Measurements from ENCODE around the gene ZBTB16. TPM values are rescaled to one million over a fixed set of nuclear protein-coding genes. Genes with fewer than 3 reads are reported as not detected.

ZBTB16 gene
- total RNA-seq, 2 experiments from 2014 or later = 19.1 to 20.6 TPM

- Histone ChIP-seq H3K36me3 (ENCODE audit: insufficient read depth, low read length) (no peaks in the 10 kb centered on the region), H3K4me1 (ENCODE audit: insufficient read depth, low read length) (peaks cover 66% of the 10 kb centered on the region), H3K27me3 (ENCODE audit: control insufficient read depth in 1 of 2, insufficient read depth in 2 of 2, low read length in 2 of 2) (no peaks in the 10 kb centered on the region), H3K9me3 (ENCODE audit: control insufficient read depth in 1 of 2, insufficient read depth in 1 of 2, low read length in 2 of 2) (no peaks in the 10 kb centered on the region), H3K27ac (ENCODE audit: low read depth in 1 of 2, low read length in 2 of 2) (peak overlapping the region; percentile 20 to 23), H3K4me3 (ENCODE audit: low read length) (no peak overlapping the region)
- no peaks in the 10 kb centered on the region for H3K27me3 Mint-ChIP-seq
- no peak for TF ChIP-seq CTCF (IDR thresholded peaks at IDR 0.05)
- no peaks in the 10 kb centered on the region for H3K36me3 Mint-ChIP-seq (ENCODE audit: low read depth)
- H3K27ac Mint-ChIP-seq = peak overlapping the region; percentile 66
- ATAC-seq (ENCODE audit: poor library complexity) (peak; percentile 50), DNase-seq (peak in 2 of 14 experiments; percentile 45 to 69)
- peaks cover 51% of the 10 kb centered on the region for H3K4me1 Mint-ChIP-seq (ENCODE audit: low read depth)
- CTCF ChIA-PET = interaction anchor here (1.0 kb wide), 1 partner anchor 57 kb away, joined by 3 read pairs; no protein-coding TSS in a partner anchor
- POLR2A ChIA-PET = interaction anchor here (0.6 to 1.7 kb wide), 3 partner anchors 16 to 57 kb away, joined by 3 to 4 read pairs (median 3); no protein-coding TSS in a partner anchor
- intact Hi-C loops (cut with DNase I, micrococcal nuclease) = loop anchor here in 1 of 2 experiments (1.0 kb wide), 1 partner anchor 15 kb away; the partner anchor contains the start of gene ZBTB16
- H3K4me3 Mint-ChIP-seq = no peak overlapping the region
- H3K9me3 Mint-ChIP-seq = no peaks in the 10 kb centered on the region
Observed at GRCh38 chr11:114073828-114074381, 14.4 kb downstream of the ZBTB16 start.

DNA sequence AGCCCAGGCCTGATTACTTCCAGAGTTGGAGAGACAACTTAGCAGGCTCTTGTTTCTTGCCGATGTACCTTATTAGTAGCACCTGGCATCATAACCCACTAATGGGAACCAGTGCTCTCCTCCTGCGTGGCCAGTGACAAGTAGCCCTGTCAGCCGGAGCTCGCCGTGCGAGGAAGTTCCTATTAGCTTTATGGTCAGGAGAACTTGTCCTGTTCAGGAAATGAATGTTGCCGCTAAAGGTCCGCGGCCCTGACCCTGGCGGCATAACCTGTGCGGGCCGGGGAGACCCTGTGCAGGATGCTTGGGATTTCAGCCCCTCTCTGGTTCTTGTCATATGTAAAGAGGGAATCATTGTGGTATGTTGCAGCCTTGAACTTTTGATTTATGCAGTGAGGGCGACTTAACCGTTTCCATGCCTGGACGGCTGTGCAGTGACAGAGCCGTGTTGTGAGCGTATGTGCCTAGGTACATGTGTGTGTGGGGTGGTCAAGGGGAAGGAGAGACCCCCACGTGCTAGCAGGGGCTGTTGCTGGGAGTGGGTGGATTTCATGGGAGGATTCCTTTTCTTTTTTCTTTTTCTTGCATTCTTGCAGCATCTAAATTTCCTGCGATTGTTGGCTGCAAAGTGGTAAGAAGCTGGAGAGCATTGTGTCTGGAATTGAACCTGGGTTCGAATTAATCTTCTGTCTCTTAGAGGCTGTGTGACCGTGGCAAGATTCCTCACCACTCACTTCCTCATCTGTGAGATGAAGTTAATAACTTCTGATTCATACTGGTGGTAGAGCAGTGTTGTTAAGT, 15.2 kb downstream of the ZBTB16 start:
- POLR2A ChIA-PET = interaction anchor here (0.6 to 1.0 kb wide), 2 partner anchors 27 to 56 kb away, joined by 3 read pairs; no protein-coding TSS in a partner anchor
- CTCF ChIA-PET = interaction anchor here (1.0 kb wide), 1 partner anchor 57 kb away, joined by 3 read pairs; no protein-coding TSS in a partner anchor
- H3K27me3 Mint-ChIP-seq = no peaks in the 10 kb centered on the region
- intact Hi-C loops (cut with DNase I, micrococcal nuclease) = no loop called here
- H3K4me1 ChIP-seq (ENCODE audit: insufficient read depth, low read length) = peaks cover 72% of the 10 kb centered on the region
- no peak for DNase-seq
- no peaks in the 10 kb centered on the region for H3K9me3 Mint-ChIP-seq
- H3K9me3 ChIP-seq (ENCODE audit: control insufficient read depth in 1 of 2, insufficient read depth in 1 of 2, low read length in 2 of 2) = no peaks in the 10 kb centered on the region
- no peak for TF ChIP-seq CTCF (IDR thresholded peaks at IDR 0.05)
- no peaks in the 10 kb centered on the region for H3K36me3 Mint-ChIP-seq (ENCODE audit: low read depth)
- no peak overlapping the region for H3K4me3 ChIP-seq (ENCODE audit: low read length)
- no peaks in the 10 kb centered on the region for H3K27me3 ChIP-seq (ENCODE audit: control insufficient read depth in 1 of 2, insufficient read depth in 2 of 2, low read length in 2 of 2)
- H3K4me1 Mint-ChIP-seq (ENCODE audit: low read depth) = peaks cover 59% of the 10 kb centered on the region
- H3K4me3 Mint-ChIP-seq = no peak overlapping the region
- ATAC-seq (ENCODE audit: poor library complexity) = no peak
- H3K27ac ChIP-seq (ENCODE audit: low read depth in 1 of 2, low read length in 2 of 2) = peak overlapping the region in 1 of 2 donors; percentile 23
- no peak overlapping the region for H3K27ac Mint-ChIP-seq
- no peaks in the 10 kb centered on the region for H3K36me3 ChIP-seq (ENCODE audit: insufficient read depth, low read length)

- no peak overlapping the region for H3K4me3 ChIP-seq (ENCODE audit: low read length)
- Mint-ChIP-seq H3K27ac (no peak overlapping the region), H3K27me3 (no peaks in the 10 kb centered on the region), H3K4me3 (no peak overlapping the region), H3K9me3 (no peaks in the 10 kb centered on the region), H3K4me1 (ENCODE audit: low read depth) (peaks cover 63% of the 10 kb centered on the region), H3K36me3 (ENCODE audit: low read depth) (no peaks in the 10 kb centered on the region)
- no peak overlapping the region for H3K27ac ChIP-seq (ENCODE audit: low read depth in 1 of 2, low read length in 2 of 2)
- ATAC-seq (ENCODE audit: poor library complexity) = no peak
- no peak for DNase-seq
- no peaks in the 10 kb centered on the region for H3K9me3 ChIP-seq (ENCODE audit: control insufficient read depth in 1 of 2, insufficient read depth in 1 of 2, low read length in 2 of 2)
- ChIA-PET CTCF (no interaction called here), POLR2A (no interaction called here)
- no peak for TF ChIP-seq CTCF (IDR thresholded peaks at IDR 0.05)
- no peaks in the 10 kb centered on the region for H3K27me3 ChIP-seq (ENCODE audit: control insufficient read depth in 1 of 2, insufficient read depth in 2 of 2, low read length in 2 of 2)
- no peaks in the 10 kb centered on the region for H3K36me3 ChIP-seq (ENCODE audit: insufficient read depth, low read length)
- intact Hi-C loops (cut with DNase I, micrococcal nuclease) = no loop called here
- H3K4me1 ChIP-seq (ENCODE audit: insufficient read depth, low read length) = peaks cover 77% of the 10 kb centered on the region
Observed at GRCh38 chr11:114075344-114075610, 15.8 kb downstream of the ZBTB16 start.
